H1 (cell line): Measurements from ENCODE around the gene SELENOI. TPM values are rescaled to one million over a fixed set of nuclear protein-coding genes. Genes with fewer than 3 reads are reported as not detected.
"Not testable (repeated sequence)": the region's sequence is repeated elsewhere in the genome, so short reads cannot be mapped to it uniquely, and the experiment has no call there.

Experiments
- CTCF ChIA-PET: fragments of 300-600 bp; sonication (Branson Sonifier 250); formaldehyde crosslinking; loops from one replicate; lab custom pipeline; 2021; ENCODE audit not compliant: partially characterized antibody; lab: Charles Lee
- POLR2A ChIA-PET: fragments of 300-600 bp; sonication (Branson Sonifier 250); formaldehyde crosslinking; loops from one replicate; lab custom pipeline; 2021; ENCODE audit warnings: inconsistent platforms; ENCODE audit not compliant: partially characterized antibody; lab: Charles Lee
- DNase-seq, 2 experiments: peaks; one replicate each; pipeline versions ENCODE4 v3.0.0 to v3.0.0-alpha.2; 2010 to 2022; ENCODE audit warnings: low spot score in 2 of 2, low read depth in 1 of 2, mixed read lengths in 1 of 2
- FAIRE-seq: peaks from 2 replicates; lab custom pipeline; 2011; peaks lifted over from hg19 to GRCh38; lab: Jason Lieb, UNC
- H2AFZ ChIP-seq: 2 replicates; pipeline ENCODE4 v1.8.1; 2012; ENCODE audit warnings: low read length, inconsistent platforms
- H2AK5ac ChIP-seq: 2 replicates; pipeline ENCODE4 v1.6.1; 2013; ENCODE audit warnings: low read depth, low read length
- H2BK120ac ChIP-seq: replicated peaks from 2 replicates; pipeline ENCODE3; 2013; ENCODE audit warnings: low read depth, low read length, inconsistent platforms
- H2BK12ac ChIP-seq: 2 replicates; pipeline ENCODE4 v1.6.1; 2013; ENCODE audit warnings: low read depth, low read length
- H2BK15ac ChIP-seq: 2 replicates; pipeline ENCODE4 v1.6.1; 2013; ENCODE audit warnings: low read length
- H2BK20ac ChIP-seq: 2 replicates; pipeline ENCODE4 v1.6.1; 2013; ENCODE audit warnings: low read length
- H2BK5ac ChIP-seq: 2 replicates; pipeline ENCODE4 v1.6.1; 2013; ENCODE audit warnings: low read depth, low read length
- H3K14ac ChIP-seq: 2 replicates; pipeline ENCODE4 v1.6.1; 2013; ENCODE audit warnings: inconsistent platforms; ENCODE audit not compliant: insufficient read length
- H3K18ac ChIP-seq: 2 replicates; pipeline ENCODE4 v1.6.1; 2013; ENCODE audit warnings: low read length; ENCODE audit errors: extremely low read depth
- H3K23ac ChIP-seq: 2 replicates; pipeline ENCODE4 v1.6.1; 2013; ENCODE audit warnings: inconsistent platforms; ENCODE audit not compliant: insufficient read length
- H3K23me2 ChIP-seq: 2 replicates; pipeline ENCODE4 v1.6.1; 2013; ENCODE audit warnings: low read depth, low read length
- H3K27ac ChIP-seq: 2 replicates; pipeline ENCODE4 v1.6.1; 2011; ENCODE audit warnings: low read depth, low read length, inconsistent platforms
- H3K27me3 ChIP-seq, 4 experiments: replicated peaks in 1 of 4; 1 replicate in 1 of 4; 2 replicates in 3 of 4; pipeline versions ENCODE4 v1.6.1 to v1.8.1; 2011 to 2013; ENCODE audit warnings: low read length in 3 of 4, mild to moderate bottlenecking in 3 of 4, inconsistent platforms in 2 of 4, mixed read lengths in 2 of 4, moderate library complexity in 1 of 4; ENCODE audit not compliant: control insufficient read depth in 3 of 4, insufficient read depth in 3 of 4; ENCODE audit errors: extremely low read depth in 1 of 4
- H3K36me3 ChIP-seq, 4 experiments: 2 replicates each; pipeline versions ENCODE4 v1.6.1 to v1.8.1; 2011 to 2013; ENCODE audit warnings: mild to moderate bottlenecking in 4 of 4, low read length in 3 of 4, moderate library complexity in 2 of 4, control low read depth in 1 of 4, inconsistent platforms in 1 of 4; ENCODE audit not compliant: insufficient read depth in 4 of 4, control insufficient read depth in 2 of 4
- H3K4ac ChIP-seq: replicated peaks from 2 replicates; pipeline ENCODE3; 2013; ENCODE audit warnings: low read length, low read depth, mixed read lengths, inconsistent platforms; ENCODE audit not compliant: insufficient read length
- H3K4me1 ChIP-seq, 4 experiments: replicated peaks in 1 of 4; 1 replicate in 1 of 4; 2 replicates in 3 of 4; pipeline versions ENCODE4 v1.6.1 to v1.8.1; 2011 to 2013; ENCODE audit warnings: low read length in 3 of 4, inconsistent platforms in 2 of 4, mixed read lengths in 1 of 4; ENCODE audit not compliant: insufficient read depth in 4 of 4, control insufficient read depth in 3 of 4
- H3K4me2 ChIP-seq, 2 experiments: 2 replicates each; pipeline versions ENCODE4 v1.6.1 to v1.8.1; 2011 to 2013; ENCODE audit warnings: low read depth in 2 of 2, low read length in 2 of 2, control low read depth in 1 of 2, inconsistent platforms in 1 of 2, mild to moderate bottlenecking in 1 of 2; ENCODE audit not compliant: insufficient read depth in 1 of 2
- H3K4me3 ChIP-seq, 4 experiments: fragments of 200-600, 300-600 bp in 1 of 4; sonication (generic), shearing (Covaris generic), sonication (Bioruptor Twin) in 1 of 4; 2 replicates each; pipeline versions ENCODE4 v1.5.1 to v1.8.1; 2011 to 2016; ENCODE audit warnings: low read length in 4 of 4, low read depth in 3 of 4, control low read depth in 2 of 4, inconsistent platforms in 2 of 4, mild to moderate bottlenecking in 2 of 4, mixed read lengths in 1 of 4, moderate library complexity in 1 of 4; ENCODE audit not compliant: insufficient read depth in 2 of 4; ENCODE audit errors: extremely low read depth in 1 of 4
- H3K56ac ChIP-seq: replicated peaks from 2 replicates; pipeline ENCODE3; 2013; ENCODE audit warnings: low read depth, mild to moderate bottlenecking, mixed read lengths, low read length, inconsistent platforms; ENCODE audit not compliant: insufficient read length
- H3K79me1 ChIP-seq: 2 replicates; pipeline ENCODE4 v1.6.1; 2013; ENCODE audit warnings: low read depth, low read length, control low read depth
- H3K79me2 ChIP-seq, 2 experiments: 2 replicates each; pipeline versions ENCODE4 v1.6.1 to v1.8.1; 2012 to 2013; ENCODE audit warnings: low read length in 2 of 2, mild to moderate bottlenecking in 2 of 2, inconsistent platforms in 1 of 2; ENCODE audit not compliant: insufficient read depth in 2 of 2, control insufficient read depth in 1 of 2
- H3K9ac ChIP-seq, 4 experiments: replicated peaks in 1 of 4; 1 replicate in 1 of 4; 2 replicates in 3 of 4; pipeline versions ENCODE4 v1.6.1 to v1.8.1; 2011 to 2013; ENCODE audit warnings: low read depth in 3 of 4, low read length in 3 of 4, control low read depth in 2 of 4, mild to moderate bottlenecking in 2 of 4, moderate library complexity in 2 of 4, inconsistent platforms in 1 of 4; ENCODE audit errors: extremely low read depth in 1 of 4
- H3K9me3 ChIP-seq, 2 experiments: 2 replicates each; pipeline versions ENCODE4 v1.6.1 to v1.8.1; 2012 to 2013; ENCODE audit warnings: mild to moderate bottlenecking in 2 of 2, moderate library complexity in 2 of 2, control low read depth in 1 of 2, inconsistent platforms in 1 of 2, low read depth in 1 of 2, low read length in 1 of 2, mixed read lengths in 1 of 2; ENCODE audit not compliant: insufficient read depth in 2 of 2
- H4K20me1 ChIP-seq, 2 experiments: replicated peaks in 1 of 2; 2 replicates each; pipeline versions ENCODE3 to v1.8.1; 2011 to 2013; ENCODE audit warnings: inconsistent platforms in 2 of 2, low read length in 2 of 2, mild to moderate bottlenecking in 1 of 2; ENCODE audit not compliant: insufficient read depth in 2 of 2, control insufficient read depth in 1 of 2
- H4K5ac ChIP-seq: 2 replicates; pipeline ENCODE4 v1.6.1; 2013; ENCODE audit warnings: low read length, low read depth, mixed read lengths, inconsistent platforms; ENCODE audit not compliant: insufficient read length
- H4K8ac ChIP-seq: 2 replicates; pipeline ENCODE4 v1.8.0; 2013; ENCODE audit warnings: mild to moderate bottlenecking, moderate library complexity, low read length, inconsistent platforms; ENCODE audit not compliant: insufficient read depth; ENCODE audit errors: extremely low read depth
- H4K91ac ChIP-seq: replicated peaks from 2 replicates; pipeline ENCODE3; 2013; ENCODE audit warnings: low read length, mixed read lengths, inconsistent platforms; ENCODE audit not compliant: insufficient read length
- WGBS, 2 experiments: shearing (Covaris generic) in 1 of 2; methylation state at CpG; one replicate each; pipeline versions ENCODE4 v1.1.6 to v1.1.7; 2013 to 2015; ENCODE audit warnings: low lambda C conversion rate in 2 of 2, mixed read lengths in 2 of 2, inconsistent platforms in 1 of 2, low coverage in 1 of 2, missing lambda C conversion rate in 1 of 2; ENCODE audit not compliant: insufficient replicate concordance in 2 of 2, insufficient coverage in 1 of 2, insufficient read length in 1 of 2; ENCODE audit errors: extremely low coverage in 1 of 2, missing lambda C conversion rate in 1 of 2; 5-methylcytosine and 5-hydroxymethylcytosine counted together
- polyA plus RNA-seq, 7 experiments: library from polyadenylated mRNA; depleted of rRNA in 3 of 7; stranded (reverse) in 5 of 7; unstranded in 2 of 7; fragments of >200 nt in 5 of 7; fragments of 200-250 nt in 2 of 7; gene quantifications; 1 replicate in 5 of 7; 2 replicates in 1 of 7; 4 replicates in 1 of 7; pipeline versions ENCODE4 v1.2.1 to v1.2.3, GENCODE V29; 2011 to 2013; ENCODE audit warnings: missing spikeins in 2 of 7, mixed read lengths in 2 of 7
- total RNA-seq: library from RNA; stranded (reverse); fragmentation: NEBNext Ultra II Directional; extraction: Animal tissue kit (Norgen Biotek cat#: 25700); gene quantifications from 2 replicates; pipeline ENCODE4 v1.2.1, GENCODE V29; 2021

The SELENOI gene
- total and polyA plus RNA-seq, 2 of the 8 experiments (the other 6 are each of a cell fraction or from before 2014, with no cell fraction given), result 15.9 to 63.8 TPM

GRCh38 chr2:26331321-26331720, 14.6 kb upstream of the SELENOI start:
- H2BK5ac ChIP-seq, H4K20me1 ChIP-seq, H2BK15ac ChIP-seq, H3K9me3 ChIP-seq, H2BK20ac ChIP-seq, FAIRE-seq, H3K36me3 ChIP-seq, H3K4ac ChIP-seq, H2BK12ac ChIP-seq, H4K5ac ChIP-seq, H3K23ac ChIP-seq, H3K18ac ChIP-seq, H3K79me2 ChIP-seq, H3K4me3 ChIP-seq, H3K4me2 ChIP-seq, H3K56ac ChIP-seq, H3K27me3 ChIP-seq, H2AK5ac ChIP-seq, H4K91ac ChIP-seq, H2AFZ ChIP-seq, H3K23me2 ChIP-seq, H3K4me1 ChIP-seq, H3K14ac ChIP-seq, H3K27ac ChIP-seq, H3K79me1 ChIP-seq, H3K9ac ChIP-seq, H4K8ac ChIP-seq, H2BK120ac ChIP-seq: not testable (repeated sequence)
- ChIA-PET CTCF (interaction anchor here (0.7 to 4.0 kb wide), 22 partner anchors 11 to 279 kb away, joined by 3 to 24 read pairs (median 5); partner anchors contain the start of genes ADGRF3 and OTOF), POLR2A (interaction anchor here (1.1 to 2.1 kb wide), 2 partner anchors 13 to 15 kb away, joined by 4 to 6 read pairs; no protein-coding TSS in a partner anchor)
- peak in 1 of 2 experiments; percentile 10 for DNase-seq
- WGBS, 2 experiments, result 90% methylated on average over 8 of the region's 8 CpGs; no CpG with 5 or more reads in 1 of the 2 experiments
